Heart left ventricle (tissue), 16 donors: ENCODE results near the gene ULK1. TPM values are rescaled to one million over a fixed set of nuclear protein-coding genes. Genes with fewer than 3 reads are reported as not detected.
A peak's percentile ranks its signal among the peaks of the same experiment; 100 is the strongest.
"Not testable (repeated sequence)": the region's sequence is repeated elsewhere in the genome, so short reads cannot be mapped to it uniquely, and the experiment has no call there.

Experiments
- ATAC-seq, 4 donors: fragments of 200-7000 bp; cut with Tn5 transposase; one replicate each; pipeline ENCODE4 v1.9.1; 2020 to 2022; ENCODE audit warnings: moderate library complexity in 4 of 4, mild to moderate bottlenecking in 3 of 4, moderate number of reproducible peaks in 1 of 4
- DNase-seq, 5 donors: peaks; one replicate each; pipeline ENCODE4 v3.0.0-alpha.2; 2020
- H3K27ac ChIP-seq, 12 donors: fragments of 200-600 bp; sonication (generic) in 4 of 12; one replicate each; pipeline versions ENCODE4 v1.5.0 to v1.8.0; 2016 to 2022; ENCODE audit warnings: mild to moderate bottlenecking in 2 of 12
- H3K27me3 ChIP-seq, 9 donors: fragments of 200-600 bp; sonication (generic) in 2 of 9; one replicate each; pipeline versions ENCODE4 v1.5.1 to v1.8.0; 2016 to 2022; ENCODE audit warnings: mild to moderate bottlenecking in 3 of 9
- H3K36me3 ChIP-seq, 9 donors: fragments of 200-600 bp; sonication (generic) in 2 of 9; one replicate each; pipeline versions ENCODE4 v1.5.0 to v1.8.0; 2018 to 2022; ENCODE audit warnings: mild to moderate bottlenecking in 2 of 9
- H3K4me1 ChIP-seq, 12 donors: fragments of 200-600 bp; sonication (generic) in 4 of 12; one replicate each; pipeline versions ENCODE4 v1.5.0 to v1.8.0; 2016 to 2022; ENCODE audit warnings: mild to moderate bottlenecking in 3 of 12
- H3K4me3 ChIP-seq, 12 donors: fragments of 200-600 bp; sonication (generic) in 4 of 12; one replicate each; pipeline versions ENCODE4 v1.5.0 to v1.8.0; 2017 to 2022; ENCODE audit warnings: mild to moderate bottlenecking in 9 of 12, moderate library complexity in 4 of 12
- H3K9me3 ChIP-seq, 12 donors: fragments of 200-600 bp; sonication (generic) in 4 of 12; one replicate each; pipeline versions ENCODE4 v1.5.0 to v1.8.0; 2016 to 2022; ENCODE audit warnings: mild to moderate bottlenecking in 1 of 12
- CTCF ChIP-seq, 12 donors: fragments of 200-600 bp; sonication (generic) in 4 of 12; IDR thresholded peaks; one replicate each; pipeline versions ENCODE4 v1.5.0 to v1.8.0; 2018 to 2022; ENCODE audit warnings: antibody characterized with exemption in 12 of 12, mild to moderate bottlenecking in 5 of 12
- POLR2A ChIP-seq, 2 donors: fragments of 450-650 bp; IDR thresholded peaks; one replicate each; pipeline ENCODE4 v1.6.1; 2017; ENCODE audit warnings: antibody characterized with exemption in 2 of 2, mild to moderate bottlenecking in 2 of 2, moderate library complexity in 2 of 2
- WGBS, 4 donors: extraction: QIAGEN DNeasy Blood & Tissue Kit in 2 of 4; methylation state at CpG; one replicate each; pipeline versions ENCODE4 v1.1.5 to v1.1.7; 2013 to 2018; 5-methylcytosine and 5-hydroxymethylcytosine counted together
- intact Hi-C, 10 donors: fragments of 100-400 bp; cut with DNase I; formaldehyde crosslinking; loops; one replicate each; pipeline versions ENCODE4 v1.11.1 to v1.14.2; 2022
- polyA plus RNA-seq, 2 donors: library from polyadenylated mRNA; stranded (reverse); fragments of 200-250 nt; gene quantifications; one replicate each; pipeline ENCODE4 v1.2.3, GENCODE V29; 2013
- total RNA-seq, 9 donors: library from RNA; depleted of rRNA in 2 of 9; stranded (reverse); fragments of >200 nt in 2 of 9; fragmentation: NEBNext Ultra II Directional in 3 of 9; extraction: Animal tissue kit (Norgen Biotek cat#: 25700) in 3 of 9; gene quantifications; one replicate each; pipeline versions ENCODE4 v1.1.0 to v1.2.4, GENCODE V29; 2016 to 2023
- donor health status: ischemic (EF 13 %, LVEDD 7.1; RV severe dilation, severe dysfunction).
- donor health status: healthy with polysubstance abuse.
- donor health status: DM: no; HTN: yes; CAD: no.
- donor health status: DM: no; HTN: no; CAD: no.
- donor health status: ischemic (EF 25% LVEDD 6.9; RV normal size, moderate dysfunction).
- donor health status: ischemic (EF 25% LVEDD 5.7; RV mildly dilated, moderate dysfunction).
- donor health status: healthy.
- donor health status: DM: yes; HTN: yes; CAD: no.
- donor health status: ischemic (EF 35%, LVEDD 5.7; RV mildly dilated, moderate dysfunction).
- donor health status: nonischemic (EF 11% LVEDD 7.7; RV severe dilation, severe dysfunction).
- donor health status: DM: yes; HTN: yes; CAD: no.
- donor health status: PGD.
- donor health status: ischemic (EF 29% LVEDD 5.4; RV normal size, mild dysfunction).
- donor health status: nonischemic (EF 23%, LVEDD 6.1; RV moderate dilation, normal function).

Gene ULK1
- total and polyA plus RNA-seq, 11 donors: 21.9 to 56.0 (median 41.8) TPM

GRCh38 chr12:131882804-131883520, 11.5 kb upstream of the ULK1 start:
- DNase-seq: no peak
- H3K4me3 ChIP-seq: no peak overlapping the region
- WGBS, 4 donors: 79 to 85% (median 83%) methylated on average over 16 of the region's 16 CpGs
- intact Hi-C loops: no loop called here
- TF ChIP-seq POLR2A (IDR thresholded peaks at IDR 0.05) (no peak), CTCF (IDR thresholded peaks at IDR 0.05) (no peak)
- peaks cover 0 to 8% (median 2%) of the 10 kb centered on the region in 12 donors for H3K9me3 ChIP-seq
- ATAC-seq: peak in 1 of 4 donors; percentile 48
- H3K27ac ChIP-seq: no peak overlapping the region
- H3K27me3 ChIP-seq: peaks cover 0 to 4% (median 0%) of the 10 kb centered on the region in 9 donors
- no peaks in the 10 kb centered on the region for H3K36me3 ChIP-seq
- peaks cover 0 to 25% (median 0%) of the 10 kb centered on the region in 12 donors for H3K4me1 ChIP-seq

DNA sequence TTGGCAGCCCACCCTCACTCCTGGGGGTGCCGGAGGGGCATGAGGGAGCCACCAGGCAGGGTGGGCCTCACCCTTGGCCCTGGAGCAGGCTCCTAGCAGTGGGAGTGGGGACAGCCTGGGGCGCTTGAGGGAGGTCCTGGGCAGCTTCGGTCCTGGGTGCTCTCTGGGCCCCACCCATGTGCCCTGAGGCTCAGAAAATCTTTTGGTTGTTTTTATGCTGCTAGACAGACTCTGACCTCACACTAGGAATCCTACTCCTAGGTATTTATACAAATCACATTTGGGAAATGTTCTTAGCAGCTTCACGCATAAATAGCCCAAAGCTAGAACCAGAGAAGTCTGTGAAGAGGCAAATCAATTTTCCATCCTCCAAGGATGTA, 10.9 kb upstream of the ULK1 start:
- no peak for DNase-seq
- Histone ChIP-seq H3K9me3 (peaks cover 0 to 8% (median 2%) of the 10 kb centered on the region in 12 donors), H3K4me1 (peaks cover 0 to 20% (median 0%) of the 10 kb centered on the region in 12 donors), H3K27ac (no peak overlapping the region), H3K36me3 (no peaks in the 10 kb centered on the region), H3K4me3 (no peak overlapping the region), H3K27me3 (peaks cover 0 to 4% (median 0%) of the 10 kb centered on the region in 9 donors)
- WGBS, 4 donors: 86 to 96% (median 90%) methylated on average over 3 to 4 of the region's 4 CpGs
- ATAC-seq: no peak
- intact Hi-C loops: no loop called here
- TF ChIP-seq CTCF (IDR thresholded peaks at IDR 0.05) (no peak), POLR2A (IDR thresholded peaks at IDR 0.05) (no peak)

GRCh38 chr12:131885076-131885475, 9.3 kb upstream of the ULK1 start:
- DNase-seq, H3K4me3 ChIP-seq, ATAC-seq, H3K36me3 ChIP-seq, H3K4me1 ChIP-seq, H3K27ac ChIP-seq, H3K9me3 ChIP-seq, H3K27me3 ChIP-seq, intact Hi-C loops: not testable (repeated sequence)
- WGBS, 4 donors: 90 to 93% (median 91%) methylated on average over 7 to 8 of the region's 8 CpGs

GRCh38 chr12:131885543-131886057, 8.8 kb upstream of the ULK1 start:
- intact Hi-C loops: no loop called here
- no peak for ATAC-seq
- WGBS, 4 donors: 93 to 95% (median 94%) methylated on average over 7 of the region's 7 CpGs
- no peak for DNase-seq
- Histone ChIP-seq H3K36me3 (no peaks in the 10 kb centered on the region), H3K27ac (no peak overlapping the region), H3K27me3 (peaks cover 0 to 4% (median 0%) of the 10 kb centered on the region in 9 donors), H3K9me3 (peaks cover 0 to 8% (median 2%) of the 10 kb centered on the region in 12 donors), H3K4me1 (peaks cover 0 to 9% (median 0%) of the 10 kb centered on the region in 12 donors), H3K4me3 (no peak overlapping the region)
- TF ChIP-seq CTCF (IDR thresholded peaks at IDR 0.05) (no peak), POLR2A (IDR thresholded peaks at IDR 0.05) (no peak)

- H3K4me3 ChIP-seq, H3K9me3 ChIP-seq, H3K36me3 ChIP-seq, ATAC-seq, H3K27ac ChIP-seq, H3K27me3 ChIP-seq, DNase-seq: not testable (repeated sequence)
- intact Hi-C loops: loop anchor here in 1 of 10 donors (5.0 kb wide), 1 partner anchor 41 kb away; no protein-coding TSS in a partner anchor
- peaks cover 0 to 19% (median 9%) of the 10 kb centered on the region in 12 donors for H3K4me1 ChIP-seq
- 84 to 85% (median 85%) methylated on average over 8 of the region's 8 CpGs for WGBS, 4 donors
Measured at GRCh38 chr12:131891722-131892121, 2.7 kb upstream of the ULK1 start.
